ENCODE measurements around the gene VEGFC. TPM values are rescaled to one million over a fixed set of nuclear protein-coding genes. Genes with fewer than 3 reads are reported as not detected.

The VEGFC gene
- total RNA-seq, 2 experiments from 2014 or later, result not detected

- peaks cover 2% of the 10 kb centered on the region for H3K27me3 Mint-ChIP-seq
- H3K27ac Mint-ChIP-seq, result no peak overlapping the region
- POLR2A ChIA-PET, result no interaction called here
- H3K36me3 Mint-ChIP-seq (ENCODE audit: low read depth), result no peaks in the 10 kb centered on the region
- ATAC-seq (no peak), DNase-seq (no peak)
- CTCF ChIA-PET, result no interaction called here
- H3K4me3 Mint-ChIP-seq, result no peak overlapping the region
- H3K9me3 Mint-ChIP-seq, result no peaks in the 10 kb centered on the region
- intact Hi-C loops (cut with micrococcal nuclease), result no loop called here
- no peak for TF ChIP-seq CTCF (IDR thresholded peaks at IDR 0.05)
- H3K4me1 Mint-ChIP-seq (ENCODE audit: low read depth), result no peaks in the 10 kb centered on the region
These were observed 11.6 kb downstream of the VEGFC start for GRCh38 chr4:176780995-176781738.

- intact Hi-C loops (cut with micrococcal nuclease), result no loop called here
- Mint-ChIP-seq H3K9me3 (no peaks in the 10 kb centered on the region), H3K36me3 (ENCODE audit: low read depth) (no peaks in the 10 kb centered on the region), H3K4me1 (ENCODE audit: low read depth) (no peaks in the 10 kb centered on the region), H3K27ac (no peak overlapping the region), H3K4me3 (no peak overlapping the region), H3K27me3 (peaks cover 2% of the 10 kb centered on the region)
- ChIA-PET POLR2A (no interaction called here), CTCF (no interaction called here)
- no peak for TF ChIP-seq CTCF (IDR thresholded peaks at IDR 0.05)
- ATAC-seq (no peak), DNase-seq (no peak)
These were observed 13.3 kb downstream of the VEGFC start for GRCh38 chr4:176779421-176779820.

GRCh38 chr4:176778491-176778890 is 14.2 kb downstream of the VEGFC start:
- ChIA-PET CTCF (no interaction called here), POLR2A (no interaction called here)
- Mint-ChIP-seq H3K4me1 (ENCODE audit: low read depth) (no peaks in the 10 kb centered on the region), H3K27ac (no peak overlapping the region), H3K4me3 (no peak overlapping the region), H3K36me3 (ENCODE audit: low read depth) (no peaks in the 10 kb centered on the region), H3K9me3 (no peaks in the 10 kb centered on the region), H3K27me3 (peaks cover 2% of the 10 kb centered on the region)
- no peak for ATAC-seq
- DNase-seq, result no peak
- intact Hi-C loops (cut with micrococcal nuclease), result no loop called here
- TF ChIP-seq CTCF (IDR thresholded peaks at IDR 0.05), result no peak

- TF ChIP-seq CTCF (IDR thresholded peaks at IDR 0.05), result no peak
These were observed 14.7 kb downstream of the VEGFC start for GRCh38 chr4:176778063-176778462.

GRCh38 chr4:176775338-176775737 is 17.4 kb downstream of the VEGFC start:
- DNase-seq, result no peak
- H3K36me3 Mint-ChIP-seq (ENCODE audit: low read depth), result no peaks in the 10 kb centered on the region
- ATAC-seq, result no peak
- no peak overlapping the region for H3K27ac Mint-ChIP-seq
- no peaks in the 10 kb centered on the region for H3K27me3 Mint-ChIP-seq
- H3K4me3 Mint-ChIP-seq, result no peak overlapping the region
- POLR2A ChIA-PET, result no interaction called here
- no peak for TF ChIP-seq CTCF (IDR thresholded peaks at IDR 0.05)
- H3K4me1 Mint-ChIP-seq (ENCODE audit: low read depth), result no peaks in the 10 kb centered on the region
- CTCF ChIA-PET, result no interaction called here
- intact Hi-C loops (cut with micrococcal nuclease), result no loop called here
- H3K9me3 Mint-ChIP-seq, result peaks cover 2% of the 10 kb centered on the region

More at GRCh38 chr4:176778063-176778462, 14.7 kb downstream of the VEGFC start:
- no peak overlapping the region for H3K27ac Mint-ChIP-seq
- no peaks in the 10 kb centered on the region for H3K4me1 Mint-ChIP-seq (ENCODE audit: low read depth)
- DNase-seq (no peak), ATAC-seq (no peak)
- H3K9me3 Mint-ChIP-seq, result no peaks in the 10 kb centered on the region
- ChIA-PET POLR2A (no interaction called here), CTCF (no interaction called here)
- H3K4me3 Mint-ChIP-seq, result no peak overlapping the region
- peaks cover 2% of the 10 kb centered on the region for H3K27me3 Mint-ChIP-seq
- H3K36me3 Mint-ChIP-seq (ENCODE audit: low read depth), result no peaks in the 10 kb centered on the region
- intact Hi-C loops (cut with micrococcal nuclease), result no loop called here
